SK-N-SH treated with all-trans-retinoic acid at 6 μM for 48 hours (cell line): ENCODE data around the gene HPN.

Source experiments
- ATAC-seq: fragments of 200-7000 bp; cut with Tn5 transposase; 3 replicates; pipeline ENCODE4 v1.9.1; 2020; ENCODE audit warnings: mild to moderate bottlenecking, moderate library complexity
- ARNTL ChIP-seq: fragments of 450-650 bp; formaldehyde crosslinking; IDR thresholded peaks from 2 replicates; pipeline ENCODE4 v1.5.0; 2020; ENCODE audit warnings: low read depth, mild to moderate bottlenecking, moderate library complexity, borderline replicate concordance
- BACH2 ChIP-seq: fragments of 250-450 bp; sonication (Bioruptor Pico); IDR thresholded peaks from 2 replicates; pipeline ENCODE4 v1.9.0; 2021; ENCODE audit warnings: mild to moderate bottlenecking, borderline replicate concordance
- CSDC2 ChIP-seq: fragments of 250-450 bp; sonication (Bioruptor Pico); IDR thresholded peaks from 2 replicates; pipeline ENCODE4 v1.5.0; 2020; ENCODE audit warnings: mild to moderate bottlenecking, moderate library complexity
- ESRRG ChIP-seq: fragments of 250-450 bp; sonication (Bioruptor Pico); IDR thresholded peaks from 2 replicates; pipeline ENCODE4 v1.6.1; 2021; ENCODE audit warnings: mild to moderate bottlenecking
- GLIS3 ChIP-seq: fragments of 250-450 bp; sonication (Bioruptor Pico); IDR thresholded peaks from 2 replicates; pipeline ENCODE4 v1.5.0; 2020; ENCODE audit warnings: mild to moderate bottlenecking, moderate library complexity
- ISL1 ChIP-seq: fragments of 250-450 bp; sonication (Bioruptor Pico); IDR thresholded peaks from 2 replicates; pipeline ENCODE4 v2.1.2; 2022; ENCODE audit warnings: mild to moderate bottlenecking, moderate library complexity
- OSR1 ChIP-seq: fragments of 250-450 bp; sonication (Bioruptor Pico); IDR thresholded peaks from 2 replicates; pipeline ENCODE4 v1.8.0; 2022; ENCODE audit warnings: moderate library complexity, mild to moderate bottlenecking, inconsistent platforms
- PPARA ChIP-seq: fragments of 250-450 bp; sonication (Bioruptor Pico); IDR thresholded peaks from 2 replicates; pipeline ENCODE4 v1.5.0; 2020; ENCODE audit warnings: mild to moderate bottlenecking, borderline replicate concordance
- RARB ChIP-seq: fragments of 250-450 bp; sonication (Bioruptor Pico); IDR thresholded peaks from 2 replicates; pipeline ENCODE4 v1.8.0; 2021; ENCODE audit warnings: mild to moderate bottlenecking, moderate library complexity
- SNAI2 ChIP-seq: fragments of 250-450 bp; sonication (Bioruptor Pico); IDR thresholded peaks from 2 replicates; pipeline ENCODE4 v1.5.0; 2020; ENCODE audit warnings: mild to moderate bottlenecking, moderate library complexity
- TCF4 ChIP-seq: fragments of 250-450 bp; sonication (Bioruptor Pico); IDR thresholded peaks from 2 replicates; pipeline ENCODE4 v1.8.0; 2021; ENCODE audit warnings: mild to moderate bottlenecking, moderate library complexity, borderline replicate concordance
- TOX ChIP-seq: fragments of 250-450 bp; sonication (Bioruptor Pico); IDR thresholded peaks from 2 replicates; pipeline ENCODE4 v1.8.0; 2021; ENCODE audit warnings: mild to moderate bottlenecking, moderate library complexity, borderline replicate concordance
- ZC3H10 ChIP-seq: fragments of 250-450 bp; sonication (Bioruptor Pico); IDR thresholded peaks from 2 replicates; pipeline ENCODE4 v1.5.1; 2021; ENCODE audit warnings: mild to moderate bottlenecking, moderate library complexity
- ZFP3 ChIP-seq: fragments of 250-450 bp; sonication (Bioruptor Pico); IDR thresholded peaks from 2 replicates; pipeline ENCODE4 v1.5.0; 2020; ENCODE audit warnings: mild to moderate bottlenecking, moderate library complexity
- ZFP30 ChIP-seq: fragments of 450-650 bp; formaldehyde crosslinking; IDR thresholded peaks from 2 replicates; pipeline ENCODE4 v1.5.0; 2022; ENCODE audit warnings: mild to moderate bottlenecking, moderate library complexity
- ZNF565 ChIP-seq: fragments of 450-650 bp; formaldehyde crosslinking; conservative IDR thresholded peaks from 2 replicates; pipeline ENCODE4 v1.5.0; 2020; ENCODE audit warnings: low read depth, mild to moderate bottlenecking, moderate library complexity
- ZNF8 ChIP-seq: fragments of 450-650 bp; formaldehyde crosslinking; IDR thresholded peaks from 2 replicates; pipeline ENCODE4 v1.5.0; 2020; ENCODE audit warnings: mild to moderate bottlenecking, moderate library complexity
- TF ChIP-seq, protein P1 (sequence below): fragments of 250-450 bp; sonication (Bioruptor Pico); IDR thresholded peaks from 2 replicates; pipeline ENCODE4 v1.8.0; 2021; ENCODE audit warnings: low read depth, mild to moderate bottlenecking, moderate library complexity, borderline replicate concordance
- TF ChIP-seq, protein P2 (sequence below): fragments of 250-450 bp; sonication (Bioruptor Pico); IDR thresholded peaks from 2 replicates; pipeline ENCODE4 v1.8.0; 2020; ENCODE audit warnings: mild to moderate bottlenecking, moderate library complexity, borderline replicate concordance
- TF ChIP-seq, protein P3 (sequence below): fragments of 250-450 bp; sonication (Bioruptor Pico); IDR thresholded peaks from 2 replicates; pipeline ENCODE4 v1.5.1; 2020; ENCODE audit warnings: low read depth, mild to moderate bottlenecking, moderate library complexity
- TF ChIP-seq, protein P4 (sequence below): fragments of 250-450 bp; sonication (Bioruptor Pico); IDR thresholded peaks from 2 replicates; pipeline ENCODE4 v1.5.1; 2021; ENCODE audit warnings: mild to moderate bottlenecking, moderate library complexity

The HPN gene

DNA sequence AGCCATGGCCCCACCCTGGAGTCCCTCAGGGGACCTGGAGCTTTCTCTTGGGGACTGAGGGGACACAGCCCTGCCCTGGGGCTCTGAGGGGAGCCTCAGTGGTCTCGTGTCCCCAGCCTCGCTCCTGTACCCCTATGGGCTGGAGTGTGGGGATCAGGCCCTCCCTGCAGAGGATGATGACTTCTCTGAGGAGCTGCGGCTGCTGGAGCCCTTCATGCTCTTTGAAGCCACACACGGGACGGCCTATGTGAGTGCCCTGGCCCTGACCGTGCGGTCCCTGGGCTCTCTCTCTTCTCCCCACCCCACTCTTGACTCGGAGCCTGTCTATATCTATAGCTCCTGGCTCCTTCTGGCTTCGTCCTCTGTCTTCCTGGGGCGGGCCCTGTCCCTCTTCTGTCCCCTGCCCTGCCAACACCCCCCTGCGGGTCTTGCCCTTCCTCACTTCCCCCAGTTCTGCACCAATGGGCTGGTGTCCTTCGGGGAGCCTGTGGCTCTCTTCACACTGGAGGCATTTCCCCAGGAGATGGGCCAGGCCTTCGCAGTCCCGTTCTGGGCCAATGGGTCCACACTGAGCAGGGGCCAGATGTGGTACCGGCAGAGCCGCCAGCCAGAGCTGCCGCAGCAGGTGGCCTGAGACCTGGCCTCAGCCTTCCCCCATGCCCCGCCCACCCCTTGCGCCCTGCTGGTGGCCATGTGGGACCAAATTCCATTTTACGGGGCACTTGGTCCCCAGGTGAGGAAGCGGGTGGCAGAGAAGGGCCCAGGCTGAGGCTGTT lies 33.1 kb downstream of the HPN start:
- no peak for ATAC-seq
- TF ChIP-seq OSR1: no peak
- TF ChIP-seq, protein P1, sequence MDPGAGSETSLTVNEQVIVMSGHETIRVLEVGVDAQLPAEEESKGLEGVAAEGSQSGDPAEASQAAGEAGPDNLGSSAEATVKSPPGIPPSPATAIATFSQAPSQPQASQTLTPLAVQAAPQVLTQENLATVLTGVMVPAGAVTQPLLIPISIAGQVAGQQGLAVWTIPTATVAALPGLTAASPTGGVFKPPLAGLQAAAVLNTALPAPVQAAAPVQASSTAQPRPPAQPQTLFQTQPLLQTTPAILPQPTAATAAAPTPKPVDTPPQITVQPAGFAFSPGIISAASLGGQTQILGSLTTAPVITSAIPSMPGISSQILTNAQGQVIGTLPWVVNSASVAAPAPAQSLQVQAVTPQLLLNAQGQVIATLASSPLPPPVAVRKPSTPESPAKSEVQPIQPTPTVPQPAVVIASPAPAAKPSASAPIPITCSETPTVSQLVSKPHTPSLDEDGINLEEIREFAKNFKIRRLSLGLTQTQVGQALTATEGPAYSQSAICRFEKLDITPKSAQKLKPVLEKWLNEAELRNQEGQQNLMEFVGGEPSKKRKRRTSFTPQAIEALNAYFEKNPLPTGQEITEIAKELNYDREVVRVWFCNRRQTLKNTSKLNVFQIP (CRISPR knock-in tag): no peak
- TF ChIP-seq RARB (CRISPR knock-in tag): no peak
- TF ChIP-seq, protein P2, sequence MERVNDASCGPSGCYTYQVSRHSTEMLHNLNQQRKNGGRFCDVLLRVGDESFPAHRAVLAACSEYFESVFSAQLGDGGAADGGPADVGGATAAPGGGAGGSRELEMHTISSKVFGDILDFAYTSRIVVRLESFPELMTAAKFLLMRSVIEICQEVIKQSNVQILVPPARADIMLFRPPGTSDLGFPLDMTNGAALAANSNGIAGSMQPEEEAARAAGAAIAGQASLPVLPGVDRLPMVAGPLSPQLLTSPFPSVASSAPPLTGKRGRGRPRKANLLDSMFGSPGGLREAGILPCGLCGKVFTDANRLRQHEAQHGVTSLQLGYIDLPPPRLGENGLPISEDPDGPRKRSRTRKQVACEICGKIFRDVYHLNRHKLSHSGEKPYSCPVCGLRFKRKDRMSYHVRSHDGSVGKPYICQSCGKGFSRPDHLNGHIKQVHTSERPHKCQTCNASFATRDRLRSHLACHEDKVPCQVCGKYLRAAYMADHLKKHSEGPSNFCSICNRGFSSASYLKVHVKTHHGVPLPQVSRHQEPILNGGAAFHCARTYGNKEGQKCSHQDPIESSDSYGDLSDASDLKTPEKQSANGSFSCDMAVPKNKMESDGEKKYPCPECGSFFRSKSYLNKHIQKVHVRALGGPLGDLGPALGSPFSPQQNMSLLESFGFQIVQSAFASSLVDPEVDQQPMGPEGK (CRISPR knock-in tag): no peak
- TF ChIP-seq SNAI2: no peak
- TF ChIP-seq ESRRG (CRISPR knock-in tag): no peak
- no peak for TF ChIP-seq GLIS3 (CRISPR knock-in tag)
- no peak for TF ChIP-seq ARNTL (CRISPR knock-in tag)
- TF ChIP-seq ZNF8: no peak
- no peak for TF ChIP-seq ZFP30 (CRISPR knock-in tag)
- TF ChIP-seq PPARA (CRISPR knock-in tag): no peak
- TF ChIP-seq, protein P3, sequence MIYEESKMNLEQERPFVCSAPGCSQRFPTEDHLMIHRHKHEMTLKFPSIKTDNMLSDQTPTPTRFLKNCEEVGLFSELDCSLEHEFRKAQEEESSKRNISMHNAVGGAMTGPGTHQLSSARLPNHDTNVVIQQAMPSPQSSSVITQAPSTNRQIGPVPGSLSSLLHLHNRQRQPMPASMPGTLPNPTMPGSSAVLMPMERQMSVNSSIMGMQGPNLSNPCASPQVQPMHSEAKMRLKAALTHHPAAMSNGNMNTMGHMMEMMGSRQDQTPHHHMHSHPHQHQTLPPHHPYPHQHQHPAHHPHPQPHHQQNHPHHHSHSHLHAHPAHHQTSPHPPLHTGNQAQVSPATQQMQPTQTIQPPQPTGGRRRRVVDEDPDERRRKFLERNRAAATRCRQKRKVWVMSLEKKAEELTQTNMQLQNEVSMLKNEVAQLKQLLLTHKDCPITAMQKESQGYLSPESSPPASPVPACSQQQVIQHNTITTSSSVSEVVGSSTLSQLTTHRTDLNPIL (CRISPR knock-in tag): no peak
- no peak for TF ChIP-seq BACH2 (CRISPR knock-in tag)
- TF ChIP-seq ZC3H10: no peak
- TF ChIP-seq ISL1 (CRISPR knock-in tag): no peak
- TF ChIP-seq TOX (CRISPR knock-in tag): no peak
- no peak for TF ChIP-seq ZFP3 (CRISPR knock-in tag)

DNA sequence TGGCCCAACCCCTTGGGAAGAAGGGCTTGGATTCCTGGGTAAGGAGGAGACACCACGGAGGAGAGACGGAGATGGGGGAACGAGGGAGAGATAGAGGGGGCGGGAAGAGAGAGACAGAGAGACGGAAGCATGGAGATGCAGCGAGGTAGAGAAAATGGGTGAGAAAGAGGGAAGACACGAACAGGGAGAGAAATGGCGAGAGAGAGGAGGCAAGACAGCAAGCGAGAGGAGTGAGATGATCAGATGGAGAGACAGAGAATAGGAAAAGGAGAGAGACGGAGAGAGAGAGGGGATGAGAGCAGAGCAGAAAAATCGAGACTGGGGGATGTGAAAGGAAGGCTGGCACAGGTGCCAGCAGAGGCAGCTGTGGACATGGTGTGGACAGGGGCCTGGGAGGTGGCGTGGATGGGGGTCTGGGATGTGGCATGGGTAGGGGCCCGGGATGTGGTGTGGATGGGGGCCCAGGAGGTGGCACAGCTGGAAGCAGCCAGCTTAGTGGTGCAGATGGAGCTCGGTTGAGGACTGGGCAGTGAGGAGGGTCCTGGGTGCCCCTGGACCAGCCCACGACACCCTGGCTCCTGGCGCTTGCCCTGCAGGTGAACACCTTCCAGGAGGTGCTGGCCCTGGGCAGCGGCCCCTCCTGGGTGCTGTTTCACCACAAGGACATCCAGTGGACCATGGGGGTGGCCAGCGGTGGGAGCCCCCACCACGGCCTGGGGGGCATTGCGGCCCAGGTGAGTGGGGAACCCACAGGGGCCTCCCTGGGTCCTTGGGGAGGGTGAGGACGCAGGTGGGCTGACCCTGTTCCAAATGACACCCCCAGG lies 33.9 kb downstream of the HPN start:
- no peak for TF ChIP-seq OSR1
- no peak for TF ChIP-seq RARB (CRISPR knock-in tag)
- TF ChIP-seq, protein P2 (CRISPR knock-in tag): no peak
- TF ChIP-seq SNAI2: no peak
- TF ChIP-seq ARNTL (CRISPR knock-in tag): no peak
- no peak for ATAC-seq

DNA sequence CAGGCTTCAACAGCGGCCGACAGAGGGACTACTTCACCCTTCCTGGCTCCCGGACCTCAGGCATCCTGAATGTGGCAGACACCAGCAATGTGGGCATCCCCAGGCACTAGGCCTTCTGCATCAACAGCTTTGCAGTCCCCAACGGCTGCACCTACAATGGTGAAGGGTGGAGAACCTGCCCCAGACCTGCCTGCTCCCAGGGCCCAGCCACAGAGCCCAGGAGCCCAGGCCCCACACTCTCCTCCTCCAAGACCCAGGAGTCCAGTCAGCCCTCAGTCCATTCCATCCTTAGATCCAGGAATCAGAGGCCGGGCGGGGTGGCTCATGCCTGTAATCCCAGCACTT lies 34.5 kb downstream of the HPN start:
- no peak for ATAC-seq

DNA sequence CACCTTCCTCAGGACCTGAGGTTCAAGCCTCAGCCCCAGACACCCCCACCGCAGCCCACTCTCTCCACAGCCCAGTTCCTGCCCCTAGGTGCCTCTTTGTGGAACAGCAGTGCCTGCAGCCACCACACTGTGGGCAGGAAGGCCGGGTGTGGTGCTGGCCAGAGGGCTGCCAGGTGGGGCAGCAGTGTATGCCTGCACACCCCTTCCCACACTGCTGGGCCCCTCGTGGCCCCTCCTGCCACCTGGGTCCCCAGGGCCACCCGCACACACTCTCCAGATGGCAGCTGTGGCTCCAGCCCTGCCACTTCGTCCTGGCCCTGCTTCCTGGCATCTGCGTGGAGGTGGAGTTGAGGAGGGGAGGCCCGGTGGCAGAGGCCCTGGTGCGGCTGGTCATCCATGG lies 35.1 kb downstream of the HPN start:
- ATAC-seq: no peak
- TF ChIP-seq, protein P4, sequence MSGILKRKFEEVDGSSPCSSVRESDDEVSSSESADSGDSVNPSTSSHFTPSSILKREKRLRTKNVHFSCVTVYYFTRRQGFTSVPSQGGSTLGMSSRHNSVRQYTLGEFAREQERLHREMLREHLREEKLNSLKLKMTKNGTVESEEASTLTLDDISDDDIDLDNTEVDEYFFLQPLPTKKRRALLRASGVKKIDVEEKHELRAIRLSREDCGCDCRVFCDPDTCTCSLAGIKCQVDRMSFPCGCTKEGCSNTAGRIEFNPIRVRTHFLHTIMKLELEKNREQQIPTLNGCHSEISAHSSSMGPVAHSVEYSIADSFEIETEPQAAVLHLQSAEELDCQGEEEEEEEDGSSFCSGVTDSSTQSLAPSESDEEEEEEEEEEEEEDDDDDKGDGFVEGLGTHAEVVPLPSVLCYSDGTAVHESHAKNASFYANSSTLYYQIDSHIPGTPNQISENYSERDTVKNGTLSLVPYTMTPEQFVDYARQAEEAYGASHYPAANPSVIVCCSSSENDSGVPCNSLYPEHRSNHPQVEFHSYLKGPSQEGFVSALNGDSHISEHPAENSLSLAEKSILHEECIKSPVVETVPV (CRISPR knock-in tag): no peak
- no peak for TF ChIP-seq TOX (CRISPR knock-in tag)
- no peak for TF ChIP-seq ZFP3 (CRISPR knock-in tag)
- no peak for TF ChIP-seq CSDC2 (CRISPR knock-in tag)
- TF ChIP-seq TCF4 (CRISPR knock-in tag): no peak
- TF ChIP-seq ZNF565 (CRISPR knock-in tag): no peak
- no peak for TF ChIP-seq BACH2 (CRISPR knock-in tag)
- TF ChIP-seq, protein P3 (CRISPR knock-in tag): no peak
- TF ChIP-seq ZFP30 (CRISPR knock-in tag): no peak
- TF ChIP-seq, protein P2 (CRISPR knock-in tag): no peak

More for the DNA sequence above, 34.5 kb downstream of the HPN start:
- TF ChIP-seq ISL1 (CRISPR knock-in tag) (no peak), BACH2 (CRISPR knock-in tag) (no peak), PPARA (CRISPR knock-in tag) (no peak), ARNTL (CRISPR knock-in tag) (no peak)
